ENCODE results near the gene LAMTOR4.

DNA sequence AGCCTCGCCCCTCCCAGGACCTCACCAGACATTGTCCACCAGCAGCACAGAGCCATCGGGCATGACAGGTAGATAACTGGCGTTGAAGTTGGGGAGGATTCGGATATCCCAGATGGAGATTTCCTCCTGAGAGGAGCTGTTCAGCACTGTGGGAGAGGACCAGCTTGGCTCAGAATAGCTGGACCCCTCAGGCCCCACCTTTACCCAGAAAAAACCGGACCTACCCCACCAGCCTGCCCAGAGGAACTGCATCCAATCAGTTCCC, 8.3 kb downstream of the LAMTOR4 start:
- TF ChIP-seq, protein P1, sequence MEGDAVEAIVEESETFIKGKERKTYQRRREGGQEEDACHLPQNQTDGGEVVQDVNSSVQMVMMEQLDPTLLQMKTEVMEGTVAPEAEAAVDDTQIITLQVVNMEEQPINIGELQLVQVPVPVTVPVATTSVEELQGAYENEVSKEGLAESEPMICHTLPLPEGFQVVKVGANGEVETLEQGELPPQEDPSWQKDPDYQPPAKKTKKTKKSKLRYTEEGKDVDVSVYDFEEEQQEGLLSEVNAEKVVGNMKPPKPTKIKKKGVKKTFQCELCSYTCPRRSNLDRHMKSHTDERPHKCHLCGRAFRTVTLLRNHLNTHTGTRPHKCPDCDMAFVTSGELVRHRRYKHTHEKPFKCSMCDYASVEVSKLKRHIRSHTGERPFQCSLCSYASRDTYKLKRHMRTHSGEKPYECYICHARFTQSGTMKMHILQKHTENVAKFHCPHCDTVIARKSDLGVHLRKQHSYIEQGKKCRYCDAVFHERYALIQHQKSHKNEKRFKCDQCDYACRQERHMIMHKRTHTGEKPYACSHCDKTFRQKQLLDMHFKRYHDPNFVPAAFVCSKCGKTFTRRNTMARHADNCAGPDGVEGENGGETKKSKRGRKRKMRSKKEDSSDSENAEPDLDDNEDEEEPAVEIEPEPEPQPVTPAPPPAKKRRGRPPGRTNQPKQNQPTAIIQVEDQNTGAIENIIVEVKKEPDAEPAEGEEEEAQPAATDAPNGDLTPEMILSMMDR (optimal IDR thresholded peaks at IDR 0.05 in 1 of 3, IDR thresholded peaks at IDR 0.05 in 1 of 3, conservative IDR thresholded peaks at IDR 0.05 in 1 of 3; ENCODE audit: extremely low read depth in 1 of 3, insufficient read depth in 2 of 3, low read length in 3 of 3): no peak
- TF ChIP-seq EZH2 (IDR thresholded peaks at IDR 0.05; ENCODE audit: low read length): no peak

Measured in keratinocyte (primary cell).